Measurements from ENCODE around the gene MYO16. TPM values are rescaled to one million over a fixed set of nuclear protein-coding genes. Genes with fewer than 3 reads are reported as not detected.
"Not testable (repeated sequence)": the region's sequence is repeated elsewhere in the genome, so short reads cannot be mapped to it uniquely, and the experiment has no call there.

Gene MYO16
- total and polyA plus RNA-seq, 2 of the 4 experiments (the other 2 are of a cell fraction), result under 0.01 to 0.03 TPM

DNA sequence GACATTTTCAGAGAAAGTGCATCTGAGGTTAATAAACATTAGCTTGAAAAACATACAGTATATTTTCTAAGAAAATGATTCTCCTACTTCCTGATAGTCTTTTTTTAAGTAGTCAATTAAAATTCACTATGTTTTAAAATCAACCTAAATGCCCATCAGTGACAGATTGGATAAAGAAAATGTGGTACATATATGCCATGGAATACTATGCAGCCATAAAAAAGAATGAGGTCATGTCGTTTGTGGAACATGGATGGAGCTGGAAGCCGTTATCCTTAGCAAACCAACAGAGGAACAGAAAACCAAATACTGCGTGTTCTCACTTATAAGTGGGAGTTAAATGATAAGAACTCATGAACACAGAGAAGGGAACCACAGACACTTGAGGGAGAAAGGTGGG lies 462.8 kb downstream of the MYO16 start:
- H2AK5ac ChIP-seq (ENCODE audit: low read depth, low read length); H3K4me1 ChIP-seq (ENCODE audit: control insufficient read depth, insufficient read depth, low read length); intact Hi-C loops (cut with micrococcal nuclease); H3K9me3 ChIP-seq (ENCODE audit: control insufficient read depth, insufficient read depth, low read length); H3K79me1 ChIP-seq (ENCODE audit: low read depth in 1 of 2, low read length in 2 of 2); dilution Hi-C loops (cut with HindIII; ENCODE audit: low sequenced_read_pairs, unreplicated experiment); H3K23ac ChIP-seq (ENCODE audit: low read depth, low read length); ATAC-seq (ENCODE audit: low read depth); H3K18ac ChIP-seq (ENCODE audit: low read depth, low read length); H3K9me1 ChIP-seq (ENCODE audit: insufficient read depth, low read length); DNase-seq; in situ Hi-C loops (cut with MboI; ENCODE audit: low sequenced_read_pairs); H2BK5ac ChIP-seq (ENCODE audit: low read depth, low read length, poor library complexity, severe bottlenecking); H3K9ac ChIP-seq (ENCODE audit: low read depth, low read length); CTCF ChIA-PET; H4K91ac ChIP-seq (ENCODE audit: insufficient read depth, low read depth, low read length); H4K20me1 ChIP-seq (ENCODE audit: insufficient read depth, low read length); H4K8ac ChIP-seq (ENCODE audit: low read depth in 2 of 2, low read length in 2 of 2); H2BK15ac ChIP-seq (ENCODE audit: low read depth, low read length); BruUV-seq (replicated peaks); H2AK9ac ChIP-seq (replicated peaks; ENCODE audit: low read depth, low read length, poor library complexity); H3K36me3 ChIP-seq (ENCODE audit: control insufficient read depth, insufficient read depth, low read length); H3K4me3 ChIP-seq (ENCODE audit: insufficient read depth, low read depth, low read length); H3K4ac ChIP-seq (ENCODE audit: low read depth, low read length); H3K4me2 ChIP-seq (ENCODE audit: low read depth, low read length); H3K56ac ChIP-seq (ENCODE audit: extremely low read depth, insufficient read depth, low read length); H2AFZ ChIP-seq (replicated peaks; ENCODE audit: low read length, poor library complexity); H3K14ac ChIP-seq (replicated peaks; ENCODE audit: low read depth, low read length); POLR2A ChIA-PET (ENCODE audit: unreplicated experiment); H4K5ac ChIP-seq (ENCODE audit: low read depth, low read length); H2BK120ac ChIP-seq (ENCODE audit: low read depth, low read length); H2BK20ac ChIP-seq (ENCODE audit: low read depth, low read length); H3K27ac ChIP-seq (ENCODE audit: insufficient read depth, low read length): not testable (repeated sequence)
- peaks cover 18% of the 10 kb centered on the region for H3K27me3 ChIP-seq (ENCODE audit: control insufficient read depth, insufficient read depth, low read length)
- no CpG with 5 or more reads among the region's 3 CpGs for whole genome bisulfite sequencing, 2 experiments (ENCODE audit: extremely low coverage in 2 of 2, insufficient read length in 1 of 2)
